Activated CD8-positive, alpha-beta memory T cell treated with anti-CD3 and anti-CD28 coated beads, Interleukin-2, amount 50 U/mL, for 24 hours (primary cell): ENCODE data around the gene USP7.
"Not testable (repeated sequence)": the region's sequence is repeated elsewhere in the genome, so short reads cannot be mapped to it uniquely, and the experiment has no call there.

Experiments used
- DNase-seq: peaks from one replicate; pipeline ENCODE4 v3.0.0-alpha.2; 2020; ENCODE audit errors: extremely low read depth

Gene USP7

DNA sequence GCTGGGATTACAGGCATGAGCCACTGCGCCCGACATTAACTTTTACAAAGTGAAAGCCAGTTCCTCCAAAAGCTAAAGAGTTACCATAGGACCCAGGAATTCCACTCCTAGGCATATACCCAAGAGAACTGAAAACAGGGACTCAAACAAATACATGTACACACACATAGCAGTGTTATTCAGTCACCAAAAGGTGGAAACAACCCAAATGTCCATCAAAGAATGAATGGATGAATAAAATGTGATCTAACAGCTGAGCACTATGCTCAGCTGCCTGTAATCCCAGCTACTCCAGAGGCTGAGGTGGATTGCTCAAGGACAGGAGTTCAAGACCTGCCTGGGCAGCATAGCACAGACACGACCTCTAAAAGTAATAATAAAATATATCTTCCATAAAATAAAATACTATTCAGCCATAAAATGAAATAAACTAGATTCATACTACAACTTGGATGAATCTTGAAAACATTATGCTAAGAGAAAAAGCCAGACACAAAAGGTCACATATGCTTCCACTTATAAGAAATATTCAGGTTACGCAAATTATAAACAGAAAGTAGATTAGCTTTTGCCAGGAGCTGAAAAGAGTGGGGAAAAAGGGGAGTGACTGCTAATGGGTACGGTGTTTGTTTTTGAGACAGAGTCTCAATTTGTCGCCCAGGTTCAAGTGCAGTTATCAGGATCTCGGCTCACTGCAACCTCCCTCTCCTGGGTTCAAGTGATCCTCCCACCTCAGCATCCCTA is 9.3 kb upstream of the USP7 start:
- DNase-seq = no peak

DNA sequence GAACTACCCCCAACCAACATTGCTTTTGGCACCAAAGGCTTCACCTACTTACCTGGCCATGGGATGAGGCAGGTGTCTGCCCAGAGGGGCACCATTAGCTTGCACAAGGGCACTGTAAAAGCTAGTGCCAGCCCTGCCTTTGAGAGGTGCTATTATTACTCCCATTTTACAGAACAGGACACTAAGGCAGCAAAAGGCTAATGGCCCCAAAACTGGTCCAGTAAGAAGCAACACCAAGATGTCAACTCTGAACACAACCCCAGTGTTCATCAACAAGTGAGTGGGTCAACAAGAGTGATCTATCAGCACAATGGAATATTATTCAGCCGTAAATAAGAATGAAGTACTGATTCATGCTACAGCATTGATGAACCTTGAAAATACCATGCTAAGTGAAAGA is 7.7 kb upstream of the USP7 start:
- DNase-seq = no peak

DNA sequence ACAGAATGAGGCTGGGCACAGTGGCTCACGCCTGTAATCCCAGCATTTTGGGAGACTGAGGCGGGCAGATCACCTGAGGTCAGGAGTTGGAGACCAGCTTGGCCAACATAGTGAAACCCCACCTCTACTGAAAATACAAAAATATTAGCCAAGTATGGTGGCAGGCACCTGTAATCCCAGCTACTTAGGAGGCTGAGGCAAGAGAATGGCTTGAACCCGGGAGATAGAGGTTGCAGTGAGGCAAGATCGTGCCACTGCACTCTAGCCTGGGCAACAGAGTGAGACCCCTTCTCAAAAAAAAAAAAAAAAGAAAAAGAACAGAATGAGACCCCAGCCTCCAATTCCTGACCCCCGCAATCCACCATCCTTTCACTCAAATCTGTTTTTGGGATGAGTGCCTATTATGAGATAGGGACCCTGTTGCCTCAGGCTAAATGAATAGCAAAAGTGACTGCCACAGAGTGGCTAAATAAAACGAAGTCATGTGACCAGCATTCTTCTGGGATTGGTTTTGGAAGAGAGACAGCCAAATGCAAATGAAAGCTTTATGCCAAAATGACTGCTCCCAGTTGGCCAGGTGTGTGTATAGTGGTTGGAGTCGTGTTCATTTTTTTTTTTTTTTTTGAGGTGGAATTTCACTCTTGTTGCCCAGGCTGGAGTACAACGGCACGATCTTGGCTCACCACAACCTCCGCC is 5.6 kb upstream of the USP7 start:
- not testable (repeated sequence) for DNase-seq

DNA sequence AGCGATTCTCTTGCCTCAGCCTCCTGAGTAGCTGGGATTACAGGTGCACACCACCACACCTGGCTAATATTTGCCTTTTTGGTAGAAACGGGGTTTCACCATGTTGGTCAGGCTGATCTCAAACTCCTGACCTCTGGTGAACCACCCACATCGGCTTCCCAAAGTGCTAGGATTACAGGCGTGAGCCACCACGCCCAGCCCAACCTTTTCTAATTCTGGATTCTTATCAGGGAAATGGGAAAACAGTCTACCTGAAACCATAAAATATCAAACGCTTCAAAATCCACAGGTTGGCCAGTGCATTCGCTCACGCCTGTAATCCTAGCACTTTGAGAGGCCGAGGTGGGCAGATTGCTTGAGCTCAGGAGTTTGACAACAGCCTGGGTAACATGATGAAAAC is 4.3 kb upstream of the USP7 start:
- DNase-seq = not testable (repeated sequence)

DNA sequence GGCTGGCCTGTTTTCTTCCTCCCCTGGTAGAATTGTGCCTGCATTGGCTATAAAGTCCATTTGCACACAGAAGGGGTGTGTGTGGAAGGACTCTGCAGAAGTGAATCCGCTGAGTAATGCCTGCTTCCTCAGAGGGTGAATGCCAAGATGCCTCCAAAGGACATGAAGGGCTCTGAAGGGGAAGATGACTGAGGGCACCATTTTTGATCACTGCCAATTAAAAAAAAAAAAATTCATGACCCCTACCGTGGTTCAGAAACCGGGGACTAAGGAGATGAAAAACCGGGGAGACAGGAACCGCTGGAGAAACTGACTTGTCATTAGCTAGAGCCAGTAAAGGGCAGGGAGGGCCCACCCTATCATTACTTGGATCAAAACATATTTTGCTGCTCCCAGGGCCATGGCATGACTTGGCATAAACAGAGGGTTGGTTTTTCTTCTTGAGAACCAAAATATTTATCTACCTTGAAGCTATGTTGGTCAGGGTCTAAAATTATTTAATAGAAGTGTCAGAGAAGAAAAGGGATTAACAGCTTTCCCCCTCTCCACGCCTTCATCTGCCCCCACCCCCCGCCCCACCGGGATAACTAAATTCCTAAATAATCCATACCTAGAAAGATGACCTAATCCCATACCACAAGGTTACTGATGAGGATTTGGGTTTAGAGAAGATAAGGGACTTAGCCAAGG is 3.6 kb upstream of the USP7 start:
- no peak for DNase-seq

DNA sequence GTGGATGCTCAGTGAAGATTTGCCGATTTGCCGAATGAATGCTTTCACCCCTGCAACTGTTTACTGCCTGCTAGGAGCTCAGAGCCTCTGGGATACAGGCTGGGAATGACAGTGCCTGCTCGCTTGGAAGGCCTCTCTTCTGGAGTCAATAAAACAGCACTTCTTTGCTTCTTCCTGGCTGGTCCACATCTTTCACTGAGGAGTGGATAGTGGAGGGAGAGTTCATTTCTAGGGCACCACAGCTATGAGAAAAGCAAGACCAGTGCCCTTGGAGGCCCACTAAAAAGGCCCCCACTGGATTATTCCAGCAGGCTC is 3.1 kb upstream of the USP7 start:
- DNase-seq = no peak

DNA sequence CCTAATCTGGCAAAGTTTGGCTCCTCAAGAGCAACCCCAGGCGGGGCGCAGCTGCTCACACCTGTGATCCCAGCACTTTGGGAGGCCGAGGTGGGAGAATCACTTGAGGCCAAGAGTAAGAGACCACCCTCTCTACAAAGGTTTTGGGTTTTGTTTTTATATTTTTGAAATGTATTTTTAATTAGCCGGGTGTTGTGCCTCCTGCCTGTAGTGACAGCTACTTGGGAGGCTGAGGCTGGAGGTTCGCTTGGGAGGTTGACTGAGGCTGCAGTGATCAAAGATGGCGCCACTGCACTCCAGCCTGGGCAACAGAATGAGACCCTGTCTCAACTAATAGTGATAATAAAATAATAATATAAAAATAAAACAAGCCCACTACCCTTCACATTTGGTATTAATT is 756 bp upstream of the USP7 start:
- DNase-seq = no peak

DNA sequence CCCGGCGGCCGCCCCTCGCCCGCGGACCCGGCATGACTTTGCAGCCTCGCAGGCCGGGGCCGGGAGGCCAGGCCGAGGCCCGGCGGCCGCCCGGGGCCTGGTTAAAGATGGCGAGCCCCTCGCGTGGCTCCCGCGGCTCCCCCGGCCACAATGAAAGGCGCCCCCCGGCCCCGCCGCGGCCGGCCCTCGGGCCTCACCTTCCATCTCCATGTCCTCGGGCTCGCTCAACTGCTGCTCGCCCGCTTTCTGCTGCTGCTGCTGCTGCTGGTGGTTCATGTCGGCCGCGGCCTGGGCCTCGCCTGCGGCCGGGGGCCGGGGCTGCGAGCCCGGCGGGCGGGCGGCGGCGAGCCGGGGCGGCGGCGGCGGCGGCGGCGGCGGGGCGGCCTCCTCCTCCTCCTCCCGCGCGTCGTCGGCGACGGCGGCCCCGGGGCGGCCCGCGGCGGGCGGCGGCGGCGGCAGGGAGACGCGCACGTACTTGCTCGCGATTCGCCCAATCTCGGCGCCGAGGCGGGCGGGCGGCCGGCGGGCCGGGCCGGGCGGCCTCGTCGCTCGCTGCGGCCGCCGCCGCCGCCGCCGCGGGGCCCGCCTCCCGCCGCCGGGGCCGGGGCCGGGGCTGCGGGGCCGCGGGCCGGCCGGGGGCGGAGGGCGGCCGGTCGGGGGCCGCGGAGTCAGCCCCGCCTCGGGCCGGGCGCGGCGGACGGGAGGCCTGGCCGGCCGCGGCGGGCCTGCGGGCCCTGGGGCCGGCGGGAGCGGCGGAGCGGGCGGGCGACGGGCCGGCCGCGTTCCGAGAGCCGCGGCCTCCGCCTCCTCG is 491 bp downstream of the USP7 start:
- DNase-seq = no peak

DNA sequence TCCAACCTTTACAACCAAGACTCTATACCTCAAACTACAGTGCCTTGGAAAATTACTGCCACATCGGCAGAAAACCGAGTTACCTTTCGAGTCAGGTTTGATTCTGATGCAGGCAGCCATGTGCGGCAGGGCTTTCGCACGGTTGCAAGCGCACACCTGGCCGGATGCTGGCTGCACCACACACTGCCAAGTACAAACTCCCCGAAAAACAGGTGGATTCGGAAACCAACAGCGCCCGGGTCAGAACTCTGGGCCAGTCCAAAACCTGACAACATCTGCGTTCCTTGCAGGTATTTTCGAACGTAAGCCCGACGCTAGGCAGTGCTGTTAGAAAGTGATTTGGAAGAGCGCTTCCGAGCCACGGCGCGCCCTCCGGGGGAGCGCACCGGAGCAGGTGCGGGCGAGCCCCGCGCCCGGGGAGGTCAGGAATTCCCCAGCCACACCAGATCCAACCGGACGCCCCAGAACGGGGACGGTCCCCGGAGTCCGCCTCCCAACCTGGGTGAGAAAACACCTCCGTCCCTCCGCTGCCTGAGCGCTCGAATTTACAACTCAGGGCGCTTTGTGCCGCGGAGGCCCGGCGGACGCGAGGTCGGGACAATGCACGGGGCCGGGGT is 1.2 kb downstream of the USP7 start:
- DNase-seq = no peak

DNA sequence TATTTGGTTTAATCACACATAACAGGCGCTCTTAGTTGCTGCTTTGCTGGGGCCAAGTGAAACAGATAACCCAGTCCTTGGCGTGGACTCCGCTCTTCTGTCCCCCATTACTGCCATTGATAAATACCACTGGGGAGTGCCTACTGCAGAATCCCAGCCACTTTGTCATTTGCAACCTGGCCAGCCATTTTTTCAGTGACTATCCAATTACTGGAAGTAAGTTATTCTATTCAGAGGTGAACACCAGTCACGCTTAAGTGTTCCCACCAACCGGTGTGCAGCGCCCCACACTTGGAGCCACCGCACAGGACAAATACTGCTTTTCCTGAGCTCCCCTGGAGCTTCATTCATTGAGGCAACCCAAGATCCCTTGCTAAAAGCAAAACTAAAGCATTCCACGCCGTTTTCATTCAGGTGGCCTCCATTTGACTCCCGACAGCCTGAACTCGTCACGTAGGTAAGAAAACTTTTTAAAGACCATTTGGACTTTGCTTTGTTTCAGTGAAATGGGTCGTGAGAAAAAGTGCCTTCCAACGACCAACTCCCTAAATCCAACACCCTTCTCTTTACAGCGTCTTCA is 1.8 kb downstream of the USP7 start:
- DNase-seq = no peak

DNA sequence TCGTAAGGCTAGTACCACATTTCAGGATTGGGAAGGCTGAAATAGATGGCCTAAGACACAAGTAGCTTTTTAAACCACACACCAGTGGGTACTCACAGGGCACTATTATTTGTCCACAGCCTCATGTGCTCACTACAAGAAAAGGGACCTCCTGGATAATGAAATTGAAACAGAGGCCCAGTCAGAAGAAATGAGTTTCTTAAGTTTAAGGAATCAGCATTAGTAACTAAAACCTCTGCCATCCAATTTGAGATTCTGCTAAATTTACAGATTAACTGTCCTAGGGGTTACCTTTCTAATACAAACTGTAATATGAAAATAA is 3.0 kb downstream of the USP7 start:
- DNase-seq = no peak

DNA sequence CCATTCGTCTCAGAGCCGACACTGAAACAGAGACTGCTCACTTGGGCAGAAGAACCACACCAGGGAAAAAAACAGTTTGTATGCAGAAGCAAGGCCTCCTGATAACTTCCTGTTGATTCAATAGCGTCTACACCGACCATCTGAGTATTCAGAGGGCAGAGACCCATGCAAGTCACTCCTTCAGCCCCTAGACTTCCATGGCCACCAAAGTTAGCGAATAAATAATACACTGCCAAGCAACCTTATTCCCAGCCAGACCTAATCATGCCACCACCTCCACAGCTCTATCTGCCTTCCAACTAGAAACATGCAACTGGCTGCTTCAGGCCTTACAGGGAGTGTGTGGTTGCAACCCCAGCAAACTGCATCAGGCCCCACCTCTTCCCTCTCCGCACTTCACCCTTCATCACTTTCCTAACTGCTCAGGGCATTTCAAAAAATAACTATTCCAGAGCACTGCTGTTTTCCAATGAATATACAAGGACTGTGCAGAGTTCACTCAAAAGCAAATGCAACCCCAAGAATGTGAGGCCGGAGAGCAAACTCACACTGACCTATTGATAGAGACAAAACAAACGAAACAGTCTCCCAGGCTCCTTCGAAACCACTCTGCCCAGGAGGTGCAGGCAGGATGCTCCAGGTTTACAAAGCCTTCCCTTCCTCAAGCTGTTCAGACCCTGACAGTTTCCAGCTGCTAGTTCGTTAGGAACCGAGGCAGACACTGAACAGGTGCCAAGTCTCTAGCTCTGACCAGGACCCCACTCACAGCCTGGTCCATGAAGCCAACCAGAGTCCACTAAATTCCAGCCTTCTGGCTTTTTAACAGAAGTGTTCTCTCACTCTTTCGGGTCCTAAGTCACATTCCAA is 3.6 kb downstream of the USP7 start:
- no peak for DNase-seq

DNA sequence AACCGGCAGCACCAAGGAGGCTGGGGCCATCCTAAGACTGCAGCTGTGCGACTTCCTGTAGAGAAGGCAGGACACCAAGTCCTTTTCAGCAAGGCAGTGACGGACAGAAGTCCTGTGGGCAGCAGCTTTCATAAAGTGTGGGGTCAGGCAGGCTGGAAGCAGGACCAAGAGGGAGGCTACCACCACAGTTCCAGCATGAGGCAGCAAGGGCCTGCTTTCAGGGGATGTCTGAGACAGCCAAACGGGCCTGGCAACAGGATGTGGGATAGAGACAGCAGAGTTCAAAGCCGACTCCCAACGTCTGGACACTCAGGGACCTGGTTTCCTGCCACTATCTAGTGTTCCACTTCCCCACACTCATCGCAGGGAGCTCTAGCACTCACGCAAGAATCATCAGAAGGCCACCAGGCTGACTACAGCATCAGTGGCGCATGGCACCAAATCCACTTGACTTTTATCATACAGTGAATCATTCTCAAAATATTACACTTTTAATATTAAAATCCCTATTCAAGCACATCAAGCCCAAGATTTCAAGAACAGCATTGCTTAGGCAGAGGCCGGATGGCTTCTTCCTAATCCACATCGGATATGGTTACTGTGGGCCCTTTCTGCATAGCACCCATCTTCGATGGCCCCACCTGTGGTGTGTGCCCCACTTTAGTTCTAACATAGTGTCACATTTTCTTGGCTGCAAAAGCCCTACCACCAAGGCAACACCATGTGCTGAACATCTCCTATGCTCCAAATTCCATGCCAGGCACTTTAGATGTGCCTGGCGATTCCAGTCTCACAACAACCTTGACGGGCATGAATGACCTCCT is 5.2 kb downstream of the USP7 start:
- no peak for DNase-seq

DNA sequence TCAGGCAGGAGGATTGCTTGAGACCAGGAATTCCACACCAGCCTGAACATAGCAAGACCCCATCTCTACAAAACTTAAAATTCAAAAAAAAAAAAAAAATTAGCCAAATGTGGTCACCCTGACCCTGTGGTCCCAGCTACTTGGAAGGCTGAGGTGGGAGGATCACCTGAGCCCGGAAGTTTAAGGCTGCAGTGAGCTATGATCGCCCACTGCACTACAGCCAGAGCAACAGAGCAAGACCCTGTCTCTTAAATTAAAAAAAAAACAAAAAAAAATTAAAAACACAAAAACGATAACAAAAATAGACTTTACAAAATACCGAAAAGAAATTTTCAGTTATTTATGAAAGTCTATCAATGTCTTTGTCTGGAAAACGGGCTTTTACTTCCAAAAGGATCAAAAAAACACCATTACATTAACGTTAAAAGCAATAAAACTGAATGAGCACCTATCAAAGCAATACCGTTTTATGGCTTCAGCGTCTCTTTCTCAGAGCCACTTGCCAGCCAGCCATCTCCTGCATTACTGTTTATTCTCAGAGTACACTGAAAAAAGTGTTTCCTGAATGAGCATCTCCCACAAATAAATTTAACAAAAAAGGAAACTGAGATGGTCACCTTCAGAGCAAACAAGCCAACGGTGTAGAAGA is 6.1 kb downstream of the USP7 start:
- DNase-seq = no peak

DNA sequence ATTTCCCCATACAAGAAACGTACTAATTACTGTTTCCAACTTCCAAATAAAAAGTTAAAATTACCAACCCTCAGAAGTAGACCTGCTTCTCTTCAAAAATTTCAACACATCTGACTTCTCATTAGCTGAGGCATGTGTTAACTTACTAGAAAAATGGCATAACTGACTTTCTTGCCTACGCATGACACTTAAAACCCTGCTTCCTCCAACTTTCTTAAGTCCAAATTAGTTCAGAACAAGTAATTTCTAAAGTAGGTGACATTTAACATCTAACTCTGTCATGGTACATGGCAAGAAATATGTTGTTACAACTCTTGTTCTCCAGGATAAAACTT is 6.7 kb downstream of the USP7 start:
- DNase-seq = no peak

DNA sequence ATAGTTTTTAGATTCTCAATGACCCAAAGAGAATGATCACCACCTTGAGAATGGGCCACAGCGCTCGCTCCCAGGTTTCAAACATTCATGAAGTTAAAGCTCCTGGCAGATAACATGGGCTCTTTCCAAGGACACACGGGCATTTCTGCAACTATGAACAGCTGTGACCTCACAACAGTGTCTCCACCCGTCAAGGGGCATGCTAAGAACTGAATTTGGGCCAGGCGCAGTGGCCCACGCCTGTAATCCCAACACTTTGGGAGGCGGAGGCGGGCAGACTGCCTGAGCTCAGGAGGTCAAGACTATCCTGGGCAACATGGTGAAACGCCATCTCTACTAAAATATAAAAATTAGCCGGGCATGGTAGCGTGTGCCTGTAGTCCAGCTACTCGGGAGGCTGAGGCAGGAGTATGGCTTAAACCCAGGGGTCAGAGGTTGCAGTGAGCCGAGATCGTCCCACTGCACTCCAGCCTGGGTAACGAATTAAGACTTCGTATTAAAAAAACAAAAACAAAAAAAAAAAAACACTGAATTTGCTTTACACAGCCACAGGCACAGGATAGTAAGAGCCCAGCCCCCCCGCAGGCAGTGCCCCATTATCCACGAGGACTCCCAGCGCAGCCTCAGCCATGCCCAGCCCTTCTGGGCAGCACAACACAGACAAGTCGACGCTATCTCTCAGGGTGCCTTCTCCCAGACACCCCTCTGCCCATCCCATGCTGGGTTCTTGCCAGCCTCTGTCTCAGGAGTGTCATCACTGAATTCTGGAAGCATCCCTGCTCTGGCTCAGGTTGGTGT is 7.2 kb downstream of the USP7 start:
- no peak for DNase-seq

DNA sequence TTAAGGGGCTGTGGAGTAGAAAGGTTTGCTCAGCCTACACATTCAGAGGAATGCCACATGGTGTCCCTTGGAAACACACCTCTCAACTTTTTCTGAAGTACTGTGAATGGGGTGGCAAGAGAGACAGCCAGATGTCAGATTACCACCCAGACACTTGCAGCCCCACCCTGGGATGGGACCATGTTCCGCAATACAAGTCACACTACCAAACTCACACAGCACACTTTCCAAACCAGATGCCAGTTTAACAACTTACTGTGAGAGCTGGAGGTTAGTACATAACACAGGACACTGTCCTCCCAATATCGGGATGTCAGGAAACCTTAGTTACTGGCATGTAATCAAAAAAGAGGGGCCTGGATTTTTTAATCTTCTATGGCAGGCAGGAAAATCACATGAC is 7.9 kb downstream of the USP7 start:
- no peak for DNase-seq

DNA sequence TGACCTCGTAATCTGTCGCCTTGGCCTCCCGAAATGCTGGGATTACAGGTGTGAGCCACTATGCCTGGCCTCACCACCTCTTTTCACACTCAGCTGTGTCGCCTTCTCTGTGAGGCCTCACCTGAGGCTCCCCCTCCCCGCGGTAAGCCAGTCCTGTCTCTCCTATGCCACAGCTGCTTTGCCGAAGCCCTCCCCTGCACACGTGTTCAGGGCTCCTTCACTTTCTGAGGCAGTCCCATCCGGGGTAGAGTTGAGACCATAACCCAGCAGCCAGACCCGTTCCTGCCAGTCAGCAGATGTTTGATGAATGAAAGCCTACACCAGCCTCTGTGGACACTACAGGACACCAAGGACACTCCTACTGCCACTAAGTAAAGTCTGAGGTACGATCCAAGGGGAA is 10.6 kb downstream of the USP7 start:
- no peak for DNase-seq

DNA sequence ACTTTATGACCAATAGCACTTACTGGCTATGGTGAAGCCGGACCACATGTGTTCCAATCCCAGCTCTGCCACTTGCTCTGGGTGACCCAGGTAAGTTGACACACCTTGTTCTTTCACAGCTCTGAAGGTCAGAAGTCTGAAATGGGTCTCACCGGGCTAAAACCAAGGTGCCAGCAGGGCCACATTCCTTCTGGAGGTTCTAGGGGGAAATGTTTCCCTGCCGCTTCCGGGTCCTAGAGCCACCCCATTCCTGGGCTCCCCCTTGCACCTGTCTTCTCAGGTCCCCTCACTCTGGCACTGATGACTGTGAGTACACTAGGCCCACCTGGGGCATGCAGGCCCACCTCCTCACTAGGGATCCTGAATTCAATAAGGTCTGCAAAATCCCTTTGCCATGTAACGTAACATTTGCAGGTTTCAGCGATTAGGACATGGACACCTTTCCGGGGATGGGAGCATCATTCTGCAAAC is 11.4 kb downstream of the USP7 start:
- DNase-seq = no peak
